ENCODE measurements around the gene STAP1. TPM values are rescaled to one million over a fixed set of nuclear protein-coding genes. Genes with fewer than 3 reads are reported as not detected.

Gene STAP1
- total and polyA plus RNA-seq, 2 experiments from 2014 or later, result not detected

- no peak for TF ChIP-seq ZNF114 (CRISPR knock-in tag; IDR thresholded peaks at IDR 0.05)
These were observed 13.4 kb downstream of the STAP1 start (continued) for GRCh38 chr4:67571975-67572374.

GRCh38 chr4:67573193-67573592 is 14.7 kb downstream of the STAP1 start:
- TF ChIP-seq ETS1 (IDR thresholded peaks at IDR 0.05) (no peak), POLR2AphosphoS5 (IDR thresholded peaks at IDR 0.05; ENCODE audit: low read depth) (no peak), ZNF331 (CRISPR knock-in tag; IDR thresholded peaks at IDR 0.05; ENCODE audit: low read depth) (no peak), ZNF462 (CRISPR knock-in tag; IDR thresholded peaks at IDR 0.05) (no peak), CTCF (conservative IDR thresholded peaks at IDR 0.05; ENCODE audit: low read depth in 2 of 2) (no peak), REST (IDR thresholded peaks at IDR 0.05; ENCODE audit: unreplicated experiment) (no peak), NANOG (IDR thresholded peaks at IDR 0.05; ENCODE audit: borderline replicate concordance) (no peak)
- H2AFZ ChIP-seq, result 0 out of 2 replicates have a peak overlapping the region, but pooled peaks have one; percentile 25
- no peak overlapping the region for H3K4me2 ChIP-seq
- Mint-ChIP-seq H3K4me3 (no peak overlapping the region), H3K27me3 (ENCODE audit: insufficient read depth, low read depth, poor library complexity) (no peaks in the 10 kb centered on the region), H3K36me3 (ENCODE audit: low read depth) (no peaks in the 10 kb centered on the region), H3K4me1 (peaks cover 11% of the 10 kb centered on the region; the same call in 2 of the 3 replicates), H3K27ac (no peak overlapping the region), H3K9me3 (no peaks in the 10 kb centered on the region)
- ATAC-seq, result no peak
- no peaks in the 10 kb centered on the region for H3K27me3 ChIP-seq (ENCODE audit: insufficient read depth)
- no peaks in the 10 kb centered on the region for H3K36me3 ChIP-seq (ENCODE audit: insufficient read depth)
- H3K4me3 ChIP-seq, result no peak overlapping the region
- H3K4me1 ChIP-seq (ENCODE audit: insufficient read depth), result peaks cover 7% of the 10 kb centered on the region; the same call in 1 of the 2 replicates
- H4K20me1 ChIP-seq (replicated peaks; ENCODE audit: insufficient read depth), result no peaks in the 10 kb centered on the region
- H3K9me2 ChIP-seq (ENCODE audit: insufficient read depth), result no peaks in the 10 kb centered on the region
- H3F3A ChIP-seq (replicated peaks; ENCODE audit: low read depth), result no peaks in the 10 kb centered on the region
- H3K27ac ChIP-seq (ENCODE audit: low read depth), result no peak overlapping the region
- H3K79me2 ChIP-seq (replicated peaks; ENCODE audit: insufficient read depth), result no peaks in the 10 kb centered on the region
- DNase-seq (ENCODE audit: low spot score), result no peak
